Large intestine (tissue), 12 donors: ENCODE data around the gene PTCD3. TPM values are rescaled to one million over a fixed set of nuclear protein-coding genes. Genes with fewer than 3 reads are reported as not detected.

ENCODE experiments used
- DNase-seq, 2 donors: peaks; one replicate each; pipeline versions ENCODE4 v3.0.0 to v3.0.0-alpha.2; 2013
- H3K27ac ChIP-seq: one replicate; pipeline ENCODE4 v1.5.1; 2013; ENCODE audit warnings: low read length
- H3K27me3 ChIP-seq: 2 replicates; pipeline ENCODE4 v1.6.1; 2013; ENCODE audit warnings: low read length; ENCODE audit not compliant: control insufficient read depth, insufficient read depth
- H3K36me3 ChIP-seq: 2 replicates; pipeline ENCODE4 v1.6.1; 2013; ENCODE audit warnings: low read length; ENCODE audit not compliant: control insufficient read depth, insufficient read depth
- H3K4me1 ChIP-seq: one replicate; pipeline ENCODE4 v1.6.1; 2013; ENCODE audit warnings: low read length; ENCODE audit not compliant: control insufficient read depth, insufficient read depth
- H3K4me3 ChIP-seq: one replicate; pipeline ENCODE4 v1.5.1; 2013; ENCODE audit warnings: low read length
- H3K9me3 ChIP-seq: one replicate; pipeline ENCODE4 v1.6.1; 2013; ENCODE audit warnings: mild to moderate bottlenecking, low read depth, low read length, moderate library complexity; ENCODE audit not compliant: control insufficient read depth
- WGBS: methylation state at CpG from one replicate; pipeline ENCODE4 v1.1.5; 2013; ENCODE audit warnings: low lambda C conversion rate; ENCODE audit not compliant: insufficient coverage; 5-methylcytosine and 5-hydroxymethylcytosine counted together
- long read RNA-seq, 11 donors: transcript quantifications; one replicate each; lab custom pipeline, GENCODE V29; 2026
- polyA plus RNA-seq: library from polyadenylated mRNA; unstranded; fragments of 120-200 nt; gene quantifications from one replicate; pipeline ENCODE4 v1.2.1, GENCODE V29; 2013

The PTCD3 gene
- 110 TPM for polyA plus RNA-seq
- long read RNA-seq, donor 1, full-length matches to known transcripts = 5 of 5 reads
- long read RNA-seq, donor 1, partial matches to known transcripts = 0 of 5 reads
- long read RNA-seq, donor 1, other reads (novel, unspliced or antisense) = 0 of 5 reads
- long read RNA-seq, donor 2, full-length matches to known transcripts = 5 of 44 reads
- long read RNA-seq, donor 2, partial matches to known transcripts = 39 of 44 reads
- long read RNA-seq, donor 2, other reads (novel, unspliced or antisense) = 0 of 44 reads
- long read RNA-seq, donor 3 = 0 reads
- long read RNA-seq, donor 4, full-length matches to known transcripts = 2 of 2 reads
- long read RNA-seq, donor 4, partial matches to known transcripts = 0 of 2 reads
- long read RNA-seq, donor 4, other reads (novel, unspliced or antisense) = 0 of 2 reads
- long read RNA-seq, donor 5, full-length matches to known transcripts = 4 of 12 reads
- long read RNA-seq, donor 5, partial matches to known transcripts = 8 of 12 reads
- long read RNA-seq, donor 5, other reads (novel, unspliced or antisense) = 0 of 12 reads
- long read RNA-seq, donor 6, full-length matches to known transcripts = 5 of 113 reads
- long read RNA-seq, donor 6, partial matches to known transcripts = 100 of 113 reads
- long read RNA-seq, donor 6, other reads (novel, unspliced or antisense) = 8 of 113 reads
- long read RNA-seq, donor 7, full-length matches to known transcripts = 4 of 24 reads
- long read RNA-seq, donor 7, partial matches to known transcripts = 20 of 24 reads
- long read RNA-seq, donor 7, other reads (novel, unspliced or antisense) = 0 of 24 reads
- long read RNA-seq, donor 8, full-length matches to known transcripts = 8 of 133 reads
- long read RNA-seq, donor 8, partial matches to known transcripts = 108 of 133 reads
- long read RNA-seq, donor 8, other reads (novel, unspliced or antisense) = 17 of 133 reads
- long read RNA-seq, donor 9, full-length matches to known transcripts = 4 of 42 reads
- long read RNA-seq, donor 9, partial matches to known transcripts = 38 of 42 reads
- long read RNA-seq, donor 9, other reads (novel, unspliced or antisense) = 0 of 42 reads
- long read RNA-seq, donor 10, full-length matches to known transcripts = 8 of 31 reads
- long read RNA-seq, donor 10, partial matches to known transcripts = 23 of 31 reads
- long read RNA-seq, donor 10, other reads (novel, unspliced or antisense) = 0 of 31 reads
- long read RNA-seq, donor 11, full-length matches to known transcripts = 4 of 57 reads
- long read RNA-seq, donor 11, partial matches to known transcripts = 46 of 57 reads
- long read RNA-seq, donor 11, other reads (novel, unspliced or antisense) = 7 of 57 reads

GRCh38 chr2:86105969-86106945 is at the start of gene PTCD3:
Gene PTCD3 (plus strand): TSS chr2:86106235. CDS start chr2:86106248, 13 bp downstream.
- Histone ChIP-seq H3K36me3 (peaks cover 21% of the 10 kb centered on the region), H3K27me3 (no peaks in the 10 kb centered on the region), H3K4me1 (no peaks in the 10 kb centered on the region), H3K4me3 (peak within 1 kb of the TSS; percentile 81), H3K9me3 (no peaks in the 10 kb centered on the region), H3K27ac (peak within 1 kb of the TSS; percentile 76)
- peak; percentile 94 to 98 for DNase-seq
- 0% methylated on average over 3 of the region's 44 CpGs for WGBS

DNA sequence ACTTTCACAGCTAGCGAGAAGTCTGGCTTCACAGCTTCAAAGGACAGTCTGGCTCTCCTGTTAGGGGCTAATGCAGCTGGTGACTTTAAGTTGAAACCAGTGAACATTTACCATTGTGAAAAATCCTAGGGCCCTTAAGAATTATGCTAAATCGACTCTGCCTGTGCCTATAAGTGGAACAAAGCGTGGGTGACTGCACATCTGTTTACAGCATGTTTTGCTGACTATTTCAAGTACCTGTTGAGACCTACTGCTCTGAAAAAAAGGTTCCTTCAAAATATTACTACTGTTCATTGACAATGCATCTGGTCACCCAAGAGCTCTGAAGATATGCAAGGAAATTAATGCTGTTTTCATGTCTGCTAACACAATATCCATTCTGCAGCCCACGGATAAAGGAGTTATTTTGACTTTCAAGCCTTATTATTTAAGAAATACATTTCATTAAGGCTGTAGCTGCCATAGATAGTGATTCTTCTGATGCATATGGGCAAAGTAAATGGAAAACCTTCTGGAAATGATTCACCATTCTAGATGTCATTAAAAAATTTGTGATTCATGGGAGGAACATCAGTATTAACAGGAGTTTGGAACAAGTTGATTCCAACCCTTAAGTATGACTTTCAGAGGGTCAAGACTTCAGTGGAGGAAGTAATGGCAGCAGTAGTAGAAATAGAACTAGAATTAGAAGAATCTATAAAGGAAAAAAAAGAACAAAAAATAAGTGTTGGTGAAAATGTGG is 49.3 kb upstream of the PTCD3 start:
- WGBS = 100% methylated on average over 2 of the region's 4 CpGs
- H3K4me1 ChIP-seq = no peaks in the 10 kb centered on the region
- no peak overlapping the region for H3K4me3 ChIP-seq
- no peaks in the 10 kb centered on the region for H3K9me3 ChIP-seq
- H3K27me3 ChIP-seq = no peaks in the 10 kb centered on the region
- no peak overlapping the region for H3K27ac ChIP-seq
- H3K36me3 ChIP-seq = peaks cover 41% of the 10 kb centered on the region
- no peak for DNase-seq

DNA sequence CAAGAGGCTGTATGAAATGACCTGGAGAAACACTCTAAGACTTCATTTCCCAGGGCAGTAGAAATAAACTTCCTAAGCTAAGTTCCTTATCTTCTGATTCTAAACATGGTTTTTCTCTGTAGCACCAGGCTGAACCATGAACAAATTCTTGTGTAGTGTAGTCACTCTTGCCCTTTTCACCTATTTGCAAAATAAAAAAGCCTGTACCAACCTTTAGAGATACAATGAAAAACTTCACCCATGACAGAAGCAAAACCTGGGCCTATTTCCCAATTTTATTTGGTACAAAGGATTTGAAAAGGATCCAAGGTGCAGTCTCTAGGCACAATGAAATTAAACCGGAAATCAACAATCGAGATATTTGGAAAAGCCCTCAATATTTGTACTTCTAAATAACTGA is 44.0 kb upstream of the PTCD3 start:
- 90% methylated on average over 2 of the region's 2 CpGs for WGBS
- Histone ChIP-seq H3K9me3 (peaks cover 3% of the 10 kb centered on the region), H3K27me3 (no peaks in the 10 kb centered on the region), H3K4me3 (no peak overlapping the region), H3K4me1 (no peaks in the 10 kb centered on the region), H3K27ac (no peak overlapping the region), H3K36me3 (peaks cover 48% of the 10 kb centered on the region)
- DNase-seq = peak in 1 of 2 donors; percentile 33

GRCh38 chr2:86064006-86064405 is 42.0 kb upstream of the PTCD3 start:
- H3K4me3 ChIP-seq = no peak overlapping the region
- no peaks in the 10 kb centered on the region for H3K27me3 ChIP-seq
- WGBS = 92% methylated on average over 2 of the region's 2 CpGs
- DNase-seq = no peak
- peaks cover 3% of the 10 kb centered on the region for H3K9me3 ChIP-seq
- peaks cover 59% of the 10 kb centered on the region for H3K36me3 ChIP-seq
- no peak overlapping the region for H3K27ac ChIP-seq
- H3K4me1 ChIP-seq = no peaks in the 10 kb centered on the region

GRCh38 chr2:86065512-86065911 is 40.5 kb upstream of the PTCD3 start:
- H3K36me3 ChIP-seq = peaks cover 66% of the 10 kb centered on the region

DNA sequence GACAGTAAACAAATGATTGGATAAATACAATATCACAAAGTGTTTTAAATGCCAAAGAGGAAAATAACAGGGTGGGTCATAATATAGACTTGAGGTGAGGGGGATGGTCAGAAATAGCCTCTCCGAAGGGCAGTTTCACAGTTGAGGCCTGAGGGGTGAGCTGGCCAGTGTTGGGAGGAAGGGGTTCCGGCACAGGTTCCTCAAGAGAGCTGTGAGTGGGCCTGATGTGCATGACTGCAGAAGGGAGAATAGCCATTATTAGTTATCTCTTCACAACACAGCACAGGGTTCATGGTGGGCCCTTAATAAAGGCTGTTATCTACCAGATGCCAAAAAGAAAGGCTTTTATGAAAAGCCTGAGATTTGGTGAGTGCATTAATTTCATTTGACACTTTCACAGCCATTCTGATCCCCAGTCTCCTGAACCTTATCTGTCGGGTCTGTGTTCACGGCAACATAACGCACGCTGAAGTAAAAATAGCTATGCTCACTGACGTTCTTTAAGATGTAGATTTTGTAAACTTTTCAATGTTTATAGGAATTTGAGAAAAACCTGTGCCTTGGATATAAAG is 39.9 kb upstream of the PTCD3 start:
- DNase-seq = no peak
- WGBS = 80% methylated on average over 1 of the region's 7 CpGs
- no peaks in the 10 kb centered on the region for H3K27me3 ChIP-seq
- H3K4me1 ChIP-seq = no peaks in the 10 kb centered on the region
- no peak overlapping the region for H3K4me3 ChIP-seq
- H3K36me3 ChIP-seq = peaks cover 69% of the 10 kb centered on the region
- H3K9me3 ChIP-seq = peaks cover 3% of the 10 kb centered on the region
- no peak overlapping the region for H3K27ac ChIP-seq

More at GRCh38 chr2:86065512-86065911, 40.5 kb upstream of the PTCD3 start:
- Histone ChIP-seq H3K4me3 (no peak overlapping the region), H3K27me3 (no peaks in the 10 kb centered on the region), H3K4me1 (no peaks in the 10 kb centered on the region), H3K27ac (no peak overlapping the region), H3K9me3 (peaks cover 3% of the 10 kb centered on the region)
- WGBS = 80% methylated on average over 1 of the region's 5 CpGs
- no peak for DNase-seq

- H3K27me3 ChIP-seq = no peaks in the 10 kb centered on the region
- H3K27ac ChIP-seq = no peak overlapping the region
- no peak overlapping the region for H3K4me3 ChIP-seq
- peaks cover 3% of the 10 kb centered on the region for H3K9me3 ChIP-seq
- no peaks in the 10 kb centered on the region for H3K4me1 ChIP-seq
- DNase-seq = no peak
- peaks cover 71% of the 10 kb centered on the region for H3K36me3 ChIP-seq
Measured at GRCh38 chr2:86066915-86067314, 39.1 kb upstream of the PTCD3 start.

GRCh38 chr2:86068136-86068588 is 37.9 kb upstream of the PTCD3 start:
- no peaks in the 10 kb centered on the region for H3K27me3 ChIP-seq
- H3K36me3 ChIP-seq = peaks cover 84% of the 10 kb centered on the region
- no CpG with 5 or more reads among the region's 7 CpGs for WGBS
- H3K9me3 ChIP-seq = peaks cover 2% of the 10 kb centered on the region
- H3K27ac ChIP-seq = no peak overlapping the region
- no peak for DNase-seq
- no peak overlapping the region for H3K4me3 ChIP-seq
- no peaks in the 10 kb centered on the region for H3K4me1 ChIP-seq
